OCI-LY3 (cell line): ENCODE measurements around the gene PPP4R1.

Experiments used
- H2AFZ ChIP-seq: fragments of 200-600, 300-600 bp; shearing (Covaris generic); 2 replicates; pipeline ENCODE4 v1.6.0; 2014; ENCODE audit warnings: antibody characterized with exemption, low read depth, low read length
- H3K27ac ChIP-seq: fragments of 200-600, 300-600 bp; sonication (generic); 2 replicates; pipeline ENCODE4 v1.5.1; 2014; ENCODE audit warnings: mild to moderate bottlenecking, low read length, moderate library complexity, mixed read lengths
- H3K27me3 ChIP-seq: fragments of 200-600, 300-600 bp; sonication (generic); 2 replicates; pipeline ENCODE4 v1.6.1; 2014; ENCODE audit warnings: low read depth, low read length, mixed read lengths
- H3K36me3 ChIP-seq: fragments of 200-600, 300-600 bp; sonication (generic); replicated peaks from 2 replicates; pipeline ENCODE3; 2014; ENCODE audit warnings: low read depth, low read length, mixed read lengths
- H3K4me1 ChIP-seq: fragments of 300-600, 200-600 bp; sonication (generic); 2 replicates; pipeline ENCODE4 v1.6.1; 2014; ENCODE audit warnings: low read length, mixed read lengths
- H3K4me2 ChIP-seq: fragments of 200-600, 300-600 bp; sonication (generic); 2 replicates; pipeline ENCODE4 v1.6.1; 2014; ENCODE audit warnings: low read length, mixed read lengths
- H3K4me3 ChIP-seq: fragments of 300-600, 200-600 bp; sonication (generic); 2 replicates; pipeline ENCODE4 v1.5.1; 2014; ENCODE audit warnings: antibody characterized with exemption, mild to moderate bottlenecking, low read length, moderate library complexity
- H3K79me2 ChIP-seq: fragments of 300-600, 200-600 bp; shearing (Covaris generic); 2 replicates; pipeline ENCODE4 v1.6.1; 2014; ENCODE audit warnings: mild to moderate bottlenecking, low read length, mixed read lengths
- H3K9ac ChIP-seq: fragments of 300-600, 200-600 bp; shearing (Covaris generic); 2 replicates; pipeline ENCODE4 v1.6.0; 2014; ENCODE audit warnings: mild to moderate bottlenecking, low read length, moderate library complexity
- H3K9me3 ChIP-seq: fragments of 200-600, 300-600 bp; shearing (Covaris generic); 2 replicates; pipeline ENCODE4 v1.6.1; 2014; ENCODE audit warnings: low read length, mixed read lengths; ENCODE audit not compliant: insufficient read depth
- H4K20me1 ChIP-seq: fragments of 200-600, 300-600 bp; sonication (generic); 2 replicates; pipeline ENCODE4 v1.6.1; 2016; ENCODE audit warnings: low read length, mixed read lengths; ENCODE audit not compliant: insufficient read depth
- CTCF ChIP-seq: fragments of 200-600, 300-600 bp; sonication (generic); IDR thresholded peaks from 2 replicates; pipeline ENCODE4 v1.5.1; 2014; ENCODE audit warnings: antibody characterized with exemption, low read length, low read depth
- EZH2phosphoT487 ChIP-seq: fragments of 200-600 bp; shearing (Covaris generic); IDR thresholded peaks from 2 replicates; pipeline ENCODE4 v1.6.1; 2018; ENCODE audit warnings: antibody characterized with exemption, mixed run types, low read depth

The PPP4R1 gene

GRCh38 chr18:9638886-9639285, 24.5 kb upstream of the PPP4R1 start:
- H3K27me3 ChIP-seq: no peaks in the 10 kb centered on the region
- TF ChIP-seq EZH2phosphoT487 (no peak), CTCF (no peak)
- H3K4me1 ChIP-seq: no peaks in the 10 kb centered on the region
- H3K27ac ChIP-seq: no peak overlapping the region
- H3K4me2 ChIP-seq: no peak overlapping the region
- H2AFZ ChIP-seq: no peak overlapping the region
- no peaks in the 10 kb centered on the region for H3K79me2 ChIP-seq
- H3K4me3 ChIP-seq: no peak overlapping the region
- no peaks in the 10 kb centered on the region for H3K36me3 ChIP-seq
- H4K20me1 ChIP-seq: no peaks in the 10 kb centered on the region
- H3K9ac ChIP-seq: no peak overlapping the region
- no peaks in the 10 kb centered on the region for H3K9me3 ChIP-seq

- H3K9ac ChIP-seq: no peak overlapping the region
- no peak overlapping the region for H3K27ac ChIP-seq
- H4K20me1 ChIP-seq: no peaks in the 10 kb centered on the region
- H3K27me3 ChIP-seq: no peaks in the 10 kb centered on the region
- H3K4me1 ChIP-seq: no peaks in the 10 kb centered on the region
- H3K4me2 ChIP-seq: no peak overlapping the region
- H3K4me3 ChIP-seq: no peak overlapping the region
- TF ChIP-seq EZH2phosphoT487: no peak
- no peak for TF ChIP-seq CTCF
- no peak overlapping the region for H2AFZ ChIP-seq
- H3K79me2 ChIP-seq: no peaks in the 10 kb centered on the region
- no peaks in the 10 kb centered on the region for H3K36me3 ChIP-seq
- no peaks in the 10 kb centered on the region for H3K9me3 ChIP-seq
Observed at GRCh38 chr18:9637036-9637767, 22.8 kb upstream of the PPP4R1 start.

- H3K9me3 ChIP-seq: no peaks in the 10 kb centered on the region
- no peaks in the 10 kb centered on the region for H3K79me2 ChIP-seq
- no peak overlapping the region for H3K4me3 ChIP-seq
- no peak for TF ChIP-seq CTCF
- TF ChIP-seq EZH2phosphoT487: no peak
- no peaks in the 10 kb centered on the region for H4K20me1 ChIP-seq
- H3K27ac ChIP-seq: no peak overlapping the region
- no peak overlapping the region for H3K9ac ChIP-seq
- H3K4me2 ChIP-seq: no peak overlapping the region
- no peak overlapping the region for H2AFZ ChIP-seq
- no peaks in the 10 kb centered on the region for H3K4me1 ChIP-seq
- H3K27me3 ChIP-seq: no peaks in the 10 kb centered on the region
- no peaks in the 10 kb centered on the region for H3K36me3 ChIP-seq
Observed at GRCh38 chr18:9634856-9635255, 20.5 kb upstream of the PPP4R1 start.

- H2AFZ ChIP-seq: no peak overlapping the region
- no peaks in the 10 kb centered on the region for H3K27me3 ChIP-seq
- no peaks in the 10 kb centered on the region for H3K9me3 ChIP-seq
- H3K27ac ChIP-seq: no peak overlapping the region
- H3K79me2 ChIP-seq: no peaks in the 10 kb centered on the region
- no peak overlapping the region for H3K4me3 ChIP-seq
- no peak overlapping the region for H3K4me2 ChIP-seq
- H3K9ac ChIP-seq: no peak overlapping the region
- no peaks in the 10 kb centered on the region for H3K4me1 ChIP-seq
- no peaks in the 10 kb centered on the region for H4K20me1 ChIP-seq
- TF ChIP-seq CTCF (no peak), EZH2phosphoT487 (no peak)
- no peaks in the 10 kb centered on the region for H3K36me3 ChIP-seq
Observed at GRCh38 chr18:9631814-9632496, 17.6 kb upstream of the PPP4R1 start.
